GM12872 (cell line): Measurements from ENCODE around the gene DLGAP3.
A peak's percentile ranks its signal among the peaks of the same experiment; 100 is the strongest.

Source experiments
- CTCF ChIP-seq: IDR thresholded peaks from 3 replicates; pipeline ENCODE4 v1.5.1; 2011; ENCODE audit warnings: low read depth, mild to moderate bottlenecking, low read length, moderate library complexity; ENCODE audit not compliant: insufficient read depth

Gene DLGAP3

GRCh38 chr1:34896612-34897011, 32.8 kb downstream of the DLGAP3 start:
- peak; percentile 8; the same call in 1 of the 3 replicates for TF ChIP-seq CTCF

- TF ChIP-seq CTCF, result no peak
Measured at GRCh38 chr1:34889705-34890104, 39.7 kb downstream of the DLGAP3 start.

DNA sequence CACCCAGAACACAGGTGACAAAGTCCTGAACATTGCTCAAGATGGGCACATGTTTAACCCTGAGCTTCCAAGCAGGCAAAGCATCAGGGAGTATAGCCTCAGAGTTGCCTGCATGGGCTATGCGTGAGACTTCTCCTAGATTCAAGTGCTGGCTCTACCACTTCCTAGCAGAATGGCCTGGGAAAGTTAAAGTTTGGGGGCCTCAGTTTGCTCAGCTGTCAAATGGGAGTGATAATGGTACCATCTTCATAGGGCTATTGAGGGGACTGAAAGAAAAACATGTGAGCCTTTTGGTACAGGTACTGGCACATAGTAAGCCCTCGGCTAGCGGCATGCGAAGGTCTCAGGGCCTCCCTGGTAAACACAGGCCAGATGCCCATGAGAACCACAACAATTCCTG, 41.9 kb downstream of the DLGAP3 start:
- TF ChIP-seq CTCF, result no peak

DNA sequence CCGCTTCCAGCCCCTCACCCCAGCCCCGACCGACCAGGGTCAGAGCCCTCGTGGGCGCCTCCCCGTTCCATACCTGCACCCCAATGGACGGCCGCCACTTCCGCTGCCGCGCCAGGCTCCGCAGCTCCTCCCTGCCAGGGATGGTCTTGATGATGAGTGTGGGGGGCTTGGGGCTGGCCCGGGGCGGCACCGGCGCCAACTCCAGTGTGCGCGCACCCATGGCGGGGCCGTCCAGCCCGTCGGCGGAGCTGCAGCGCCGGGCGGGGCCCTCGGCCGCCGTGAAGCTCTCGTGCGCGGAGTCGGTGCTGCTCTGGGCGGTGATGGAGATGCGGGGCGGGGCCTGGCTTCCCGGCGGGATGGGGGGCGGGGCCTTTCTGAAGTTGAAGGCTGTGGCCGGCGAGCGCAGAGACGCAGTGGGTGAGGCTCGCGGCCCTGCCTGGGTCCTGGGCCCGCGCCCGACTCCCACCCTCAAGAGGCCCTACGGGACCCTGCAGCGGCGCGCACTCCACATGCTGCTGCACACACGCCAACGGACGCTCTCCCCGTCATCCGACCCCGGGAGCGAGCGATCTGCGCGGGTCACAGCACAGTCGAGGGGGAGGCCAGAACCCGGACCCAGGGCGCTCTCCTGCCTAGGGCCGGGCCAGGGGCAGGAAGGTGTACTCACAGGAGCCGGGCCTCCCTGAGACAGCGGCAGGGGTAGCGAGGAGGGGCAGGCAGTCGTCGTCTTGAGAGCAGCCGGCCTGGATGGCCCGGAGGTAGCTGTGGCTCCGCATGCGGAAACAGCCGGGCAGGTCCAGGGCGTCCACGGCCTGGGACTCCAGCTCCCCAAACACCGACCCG, 43.8 kb downstream of the DLGAP3 start:
- TF ChIP-seq CTCF, result no peak

- TF ChIP-seq CTCF, result 0 out of 3 replicates have a peak, but pooled peaks have one; percentile 10
Measured at GRCh38 chr1:34884961-34885360, 44.5 kb downstream of the DLGAP3 start.

DNA sequence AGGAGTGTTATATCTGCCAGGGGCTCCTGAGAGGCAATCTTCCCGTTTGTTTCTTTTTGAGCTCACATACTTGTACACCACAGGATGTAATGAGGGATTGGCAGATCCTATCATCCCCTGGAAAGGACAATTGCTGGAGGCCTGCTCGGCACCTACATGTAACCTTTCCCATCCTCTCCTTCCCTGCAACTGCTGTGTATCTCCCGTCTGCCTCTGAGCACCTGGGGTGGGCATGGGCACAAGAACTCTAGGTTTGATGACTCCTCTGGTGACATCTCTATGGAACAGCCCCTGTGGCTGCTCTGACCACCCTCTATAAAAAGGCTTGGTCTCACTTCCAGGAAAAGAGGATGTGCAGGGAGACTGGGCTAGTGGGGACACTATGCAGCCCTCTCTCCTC, 44.9 kb downstream of the DLGAP3 start:
- no peak for TF ChIP-seq CTCF

- TF ChIP-seq CTCF, result no peak
Measured at GRCh38 chr1:34879230-34879629, 50.2 kb downstream of the DLGAP3 start.
